Femur (tissue), 1 donor: ENCODE measurements around the gene HDAC7.
A peak's percentile ranks its signal among the peaks of the same experiment; 100 is the strongest.
"Not testable (repeated sequence)": the region's sequence is repeated elsewhere in the genome, so short reads cannot be mapped to it uniquely, and the experiment has no call there.

ENCODE experiments used
- DNase-seq: peaks from one replicate; pipeline ENCODE4 v3.0.0-alpha.2; 2017

Gene HDAC7

GRCh38 chr12:47848853-47849252 lies 29.1 kb upstream of the HDAC7 start:
- DNase-seq: no peak

- no peak for DNase-seq
Observed at GRCh38 chr12:47846294-47846996, 26.7 kb upstream of the HDAC7 start.

- DNase-seq: no peak
Observed at GRCh38 chr12:47845081-47845480, 25.4 kb upstream of the HDAC7 start.

- no peak for DNase-seq
Observed at GRCh38 chr12:47844264-47845019, 24.7 kb upstream of the HDAC7 start.

- DNase-seq: no peak
Observed at GRCh38 chr12:47843226-47843980, 23.7 kb upstream of the HDAC7 start.

GRCh38 chr12:47842543-47842942 lies 22.8 kb upstream of the HDAC7 start:
- not testable (repeated sequence) for DNase-seq

GRCh38 chr12:47841910-47842309 lies 22.2 kb upstream of the HDAC7 start:
- no peak for DNase-seq

GRCh38 chr12:47841501-47841900 lies 21.8 kb upstream of the HDAC7 start:
- no peak for DNase-seq

GRCh38 chr12:47840571-47840970 lies 20.9 kb upstream of the HDAC7 start:
- DNase-seq: no peak

DNA sequence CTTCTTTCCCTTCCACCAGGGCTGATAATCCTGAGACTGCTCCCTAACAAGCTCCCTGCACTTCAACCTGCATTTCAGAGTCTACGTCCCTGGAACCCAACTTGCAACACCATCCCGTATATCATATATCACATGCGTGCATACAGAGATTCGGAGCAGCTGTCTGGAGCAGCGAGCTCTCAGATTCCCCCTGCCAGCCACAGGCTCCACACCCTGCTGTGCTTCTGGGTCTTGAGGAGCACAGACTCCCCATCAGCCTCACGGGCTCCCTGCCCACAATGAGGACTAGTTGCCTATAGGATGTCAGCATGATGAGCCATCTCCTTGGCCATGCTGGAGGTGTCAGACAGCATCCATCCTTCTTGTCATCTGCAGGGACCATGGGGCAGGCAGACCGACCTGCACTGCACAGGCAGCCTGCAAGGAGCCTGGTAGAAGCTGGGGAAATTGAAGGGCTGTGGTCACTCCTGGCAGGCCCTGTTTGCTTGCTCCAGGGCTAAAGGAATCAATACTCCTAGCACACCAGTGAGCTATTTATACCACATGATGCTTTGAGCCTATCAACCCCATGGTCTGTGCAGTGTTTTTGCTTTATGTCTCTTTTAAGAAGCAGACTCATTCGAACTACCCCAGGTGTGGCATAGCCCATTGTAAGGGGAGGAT lies 19.6 kb upstream of the HDAC7 start:
- DNase-seq: no peak

DNA sequence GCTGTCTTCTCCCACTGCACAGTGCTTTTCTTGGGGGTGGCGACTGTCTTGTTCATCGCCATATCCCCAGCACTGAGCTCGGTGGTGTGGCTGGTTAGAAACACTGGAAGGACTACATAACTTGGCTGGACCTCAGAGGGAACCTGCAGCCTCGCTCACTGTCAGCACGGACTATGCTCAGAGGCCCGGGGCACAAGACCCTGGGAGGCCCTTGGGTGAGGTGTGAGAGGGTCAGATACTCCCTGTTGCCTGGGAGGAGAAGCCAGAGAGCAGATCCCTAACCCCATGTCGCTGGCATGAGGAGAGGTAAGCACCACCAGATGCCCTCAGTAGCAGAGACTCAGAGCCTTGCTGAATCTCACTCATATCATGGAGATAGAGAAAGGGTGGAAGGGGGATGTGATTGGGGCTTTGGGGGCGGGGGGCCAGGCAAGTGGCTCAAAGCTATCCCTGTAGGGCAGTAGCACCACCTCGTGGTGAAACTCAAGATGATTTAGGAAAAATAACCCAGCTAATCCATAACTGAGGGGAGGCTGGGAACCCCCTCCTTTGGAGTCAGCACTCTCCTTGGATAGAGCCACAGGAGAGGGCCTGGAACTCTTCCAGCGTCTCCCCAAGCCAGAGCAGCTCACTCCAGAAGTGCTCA lies 18.7 kb upstream of the HDAC7 start:
- DNase-seq: peak; percentile 44

- DNase-seq: peak; percentile 73
Observed at GRCh38 chr12:47837190-47838171, 17.8 kb upstream of the HDAC7 start.

DNA sequence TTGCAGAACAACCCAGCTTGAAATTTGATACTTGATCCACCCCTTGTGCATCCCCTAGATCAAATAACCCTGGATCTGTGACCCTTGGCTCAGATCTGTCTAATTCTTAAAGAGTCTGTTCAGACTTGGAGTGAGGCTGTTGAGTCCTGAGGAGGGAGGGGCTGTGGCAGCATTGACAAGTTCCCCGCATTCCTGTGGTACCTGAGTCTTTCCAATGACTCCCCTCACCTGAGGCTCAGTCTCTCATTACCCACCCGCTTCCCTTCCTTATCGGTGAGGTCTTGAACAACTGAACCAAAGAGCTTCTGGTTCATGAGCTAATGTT lies 16.1 kb upstream of the HDAC7 start:
- DNase-seq: no peak

GRCh38 chr12:47835006-47835830 lies 15.5 kb upstream of the HDAC7 start:
- DNase-seq: no peak

- no peak for DNase-seq
Observed at GRCh38 chr12:47834199-47834903, 14.6 kb upstream of the HDAC7 start.

DNA sequence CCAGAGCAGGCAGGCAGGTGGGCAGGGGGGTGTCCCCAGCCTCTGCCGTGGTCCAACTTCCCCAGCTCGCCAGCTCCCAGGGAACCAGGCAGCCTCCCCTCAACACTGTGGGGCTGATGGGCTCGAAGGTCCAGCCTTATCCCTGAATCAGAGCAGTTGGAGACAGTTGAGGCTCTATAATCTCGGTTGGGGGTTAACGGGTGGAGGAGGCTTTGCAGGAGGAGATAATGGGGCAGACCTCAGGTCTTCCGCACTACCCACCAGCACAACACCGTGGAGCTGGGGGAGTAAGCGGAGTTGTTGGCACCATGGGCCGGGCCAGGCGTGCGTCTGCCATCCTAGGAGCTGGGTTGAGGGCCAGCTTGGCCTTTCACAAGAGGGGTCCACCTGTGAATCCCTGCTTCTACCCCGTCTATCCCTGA lies 13.9 kb upstream of the HDAC7 start:
- no peak for DNase-seq

DNA sequence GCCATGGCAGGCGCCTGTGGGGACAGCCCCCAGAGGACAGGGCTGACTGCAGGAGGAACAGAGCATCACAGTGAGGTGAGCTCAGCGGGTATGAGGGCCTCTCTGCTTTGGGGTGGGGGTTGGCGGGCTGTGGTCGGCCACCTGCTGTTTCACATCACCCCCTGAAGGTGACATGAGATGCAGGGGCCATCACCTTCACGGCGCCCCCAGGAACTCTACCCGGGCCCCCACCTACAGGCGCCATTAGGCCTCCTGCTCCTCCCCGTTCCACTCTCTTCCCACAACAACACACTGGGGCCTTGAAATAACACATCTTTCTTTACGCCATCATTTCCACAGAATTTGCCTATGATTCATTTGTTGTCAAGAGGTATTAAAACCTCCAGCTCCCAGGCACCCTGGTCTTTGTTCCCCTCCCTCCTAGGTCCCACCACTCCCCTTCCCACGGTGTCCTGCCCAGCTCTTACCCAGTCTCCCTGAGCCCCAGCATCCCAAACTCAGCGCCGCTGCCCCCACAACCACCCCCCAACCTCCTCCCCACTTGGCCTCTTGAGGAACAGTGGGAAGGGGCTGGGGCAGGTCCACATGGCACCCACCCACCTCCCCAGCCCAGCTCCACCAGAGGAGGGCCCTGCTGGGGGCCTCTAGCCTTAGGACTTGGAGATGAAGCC lies 12.7 kb upstream of the HDAC7 start:
- DNase-seq: no peak

GRCh38 chr12:47829584-47829983 lies 9.9 kb upstream of the HDAC7 start:
- no peak for DNase-seq

GRCh38 chr12:47828976-47829482 lies 9.3 kb upstream of the HDAC7 start:
- peak; percentile 79 for DNase-seq
